ENCODE measurements around the gene ARL14EPL. TPM values are rescaled to one million over a fixed set of nuclear protein-coding genes. Genes with fewer than 3 reads are reported as not detected.

Gene ARL14EPL
- total RNA-seq, 1 donor from 2014 or later: 0.25 TPM

DNA sequence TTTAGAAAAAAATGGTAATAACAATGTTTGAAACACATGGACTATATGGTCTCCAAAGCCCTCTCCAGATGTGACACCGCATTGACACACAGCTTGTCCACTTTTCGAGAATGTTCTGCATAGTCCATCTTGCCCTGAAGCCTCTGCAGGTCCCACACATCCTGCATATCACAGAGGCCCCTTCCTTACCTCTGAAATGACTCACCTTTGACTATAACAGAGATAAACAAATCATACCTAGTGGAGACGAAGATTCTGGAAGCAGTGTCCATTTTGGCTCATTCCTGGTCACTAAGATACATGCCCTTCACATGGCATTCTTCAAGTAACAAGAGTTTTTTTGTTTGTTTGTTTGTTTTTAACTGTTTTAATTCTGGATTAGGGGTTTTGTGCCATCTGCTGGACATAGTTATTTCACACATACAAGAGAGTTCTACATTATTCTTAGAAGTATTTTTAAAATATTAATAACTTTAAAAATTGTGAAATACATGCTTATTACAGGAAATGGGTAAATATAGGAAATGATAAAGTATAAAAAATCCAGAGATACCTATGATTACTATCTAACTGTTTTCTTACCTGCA, 5.1 kb downstream of the ARL14EPL start:
- no peak for DNase-seq (ENCODE audit: low spot score in 2 of 2, unreplicated experiment in 2 of 2)
- no peaks in the 10 kb centered on the region for H3K4me1 Mint-ChIP-seq
- H3K27me3 Mint-ChIP-seq (ENCODE audit: low read depth): peaks cover 7% of the 10 kb centered on the region
- H3K4me3 Mint-ChIP-seq: no peak overlapping the region
- no peaks in the 10 kb centered on the region for H3K9me3 Mint-ChIP-seq
- TF ChIP-seq, protein P1, sequence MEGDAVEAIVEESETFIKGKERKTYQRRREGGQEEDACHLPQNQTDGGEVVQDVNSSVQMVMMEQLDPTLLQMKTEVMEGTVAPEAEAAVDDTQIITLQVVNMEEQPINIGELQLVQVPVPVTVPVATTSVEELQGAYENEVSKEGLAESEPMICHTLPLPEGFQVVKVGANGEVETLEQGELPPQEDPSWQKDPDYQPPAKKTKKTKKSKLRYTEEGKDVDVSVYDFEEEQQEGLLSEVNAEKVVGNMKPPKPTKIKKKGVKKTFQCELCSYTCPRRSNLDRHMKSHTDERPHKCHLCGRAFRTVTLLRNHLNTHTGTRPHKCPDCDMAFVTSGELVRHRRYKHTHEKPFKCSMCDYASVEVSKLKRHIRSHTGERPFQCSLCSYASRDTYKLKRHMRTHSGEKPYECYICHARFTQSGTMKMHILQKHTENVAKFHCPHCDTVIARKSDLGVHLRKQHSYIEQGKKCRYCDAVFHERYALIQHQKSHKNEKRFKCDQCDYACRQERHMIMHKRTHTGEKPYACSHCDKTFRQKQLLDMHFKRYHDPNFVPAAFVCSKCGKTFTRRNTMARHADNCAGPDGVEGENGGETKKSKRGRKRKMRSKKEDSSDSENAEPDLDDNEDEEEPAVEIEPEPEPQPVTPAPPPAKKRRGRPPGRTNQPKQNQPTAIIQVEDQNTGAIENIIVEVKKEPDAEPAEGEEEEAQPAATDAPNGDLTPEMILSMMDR (IDR thresholded peaks at IDR 0.05; ENCODE audit: unreplicated experiment): no peak
- no peak overlapping the region for H3K27ac Mint-ChIP-seq
- no peaks in the 10 kb centered on the region for H3K36me3 Mint-ChIP-seq

DNA sequence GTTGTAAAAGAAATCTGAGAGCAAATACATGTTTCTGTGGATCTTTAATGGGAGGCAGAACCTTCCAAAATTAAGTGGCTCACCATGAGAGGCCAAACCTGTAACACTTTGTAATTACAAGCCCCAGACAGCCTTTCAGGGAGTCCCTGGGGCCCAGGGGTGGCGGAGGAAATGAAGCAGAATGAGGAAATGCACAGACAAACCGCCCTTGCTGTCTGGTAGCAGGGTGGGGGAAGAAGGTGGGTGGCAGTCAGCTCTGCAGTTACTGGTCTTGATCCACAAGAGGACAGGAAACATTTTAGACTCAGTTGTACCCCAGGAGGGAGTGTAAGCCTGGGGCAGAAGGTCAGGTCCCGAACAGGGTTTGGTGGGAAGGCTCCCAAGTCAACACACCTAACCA, 6.5 kb downstream of the ARL14EPL start:
- no peak for DNase-seq (ENCODE audit: low spot score in 2 of 2, unreplicated experiment in 2 of 2)
- Mint-ChIP-seq H3K27me3 (ENCODE audit: low read depth) (peaks cover 8% of the 10 kb centered on the region), H3K9me3 (no peaks in the 10 kb centered on the region), H3K4me3 (no peak overlapping the region), H3K4me1 (peaks cover 3% of the 10 kb centered on the region), H3K36me3 (no peaks in the 10 kb centered on the region), H3K27ac (no peak overlapping the region)
- TF ChIP-seq, protein P1 (IDR thresholded peaks at IDR 0.05; ENCODE audit: unreplicated experiment): no peak

DNA sequence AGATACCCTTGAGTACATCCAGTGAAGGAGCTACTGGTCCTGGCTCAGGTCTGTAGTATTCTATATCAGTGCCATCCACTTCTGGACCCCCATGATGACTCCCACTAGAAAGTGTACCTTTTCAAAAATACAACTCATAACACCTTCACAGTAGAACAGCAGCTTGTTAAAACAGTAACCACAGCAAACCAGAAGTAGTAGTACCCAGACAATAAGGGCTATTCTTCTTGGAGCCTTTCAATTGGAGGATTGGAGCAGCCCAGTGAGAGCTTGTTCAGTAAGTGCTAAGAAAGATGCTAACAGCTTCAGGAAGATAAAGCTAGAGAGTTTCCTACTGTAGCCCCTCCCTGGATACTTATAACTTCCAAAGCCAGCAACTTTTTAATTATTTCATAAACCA, 10.1 kb downstream of the ARL14EPL start:
- TF ChIP-seq, protein P1 (IDR thresholded peaks at IDR 0.05; ENCODE audit: unreplicated experiment): no peak
- Mint-ChIP-seq H3K9me3 (no peaks in the 10 kb centered on the region), H3K27ac (no peak overlapping the region), H3K36me3 (no peaks in the 10 kb centered on the region), H3K4me1 (peaks cover 5% of the 10 kb centered on the region), H3K27me3 (ENCODE audit: low read depth) (peaks cover 8% of the 10 kb centered on the region), H3K4me3 (no peak overlapping the region)
- no peak for DNase-seq (ENCODE audit: low spot score in 2 of 2, unreplicated experiment in 2 of 2)

DNA sequence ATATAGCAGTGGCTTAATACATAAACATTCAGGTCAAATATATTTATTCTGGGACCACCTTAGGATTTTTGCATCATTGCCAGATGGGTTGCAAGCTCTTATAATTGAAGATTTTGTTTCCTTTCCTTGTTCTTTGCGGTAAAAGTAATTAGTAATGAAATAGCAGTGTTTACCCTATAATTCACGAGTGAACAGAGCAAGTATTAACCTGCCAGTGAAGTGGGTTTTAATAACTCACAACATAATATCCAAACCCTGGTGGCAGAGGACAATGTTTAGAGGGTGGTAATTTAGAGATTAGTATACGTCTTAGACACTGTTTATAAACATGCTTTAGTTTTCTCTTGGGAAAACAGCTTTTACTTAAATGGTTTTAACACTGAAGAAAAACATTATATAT, 11.8 kb downstream of the ARL14EPL start:
- Mint-ChIP-seq H3K27ac (no peak overlapping the region), H3K36me3 (no peaks in the 10 kb centered on the region), H3K4me1 (peaks cover 5% of the 10 kb centered on the region)

DNA sequence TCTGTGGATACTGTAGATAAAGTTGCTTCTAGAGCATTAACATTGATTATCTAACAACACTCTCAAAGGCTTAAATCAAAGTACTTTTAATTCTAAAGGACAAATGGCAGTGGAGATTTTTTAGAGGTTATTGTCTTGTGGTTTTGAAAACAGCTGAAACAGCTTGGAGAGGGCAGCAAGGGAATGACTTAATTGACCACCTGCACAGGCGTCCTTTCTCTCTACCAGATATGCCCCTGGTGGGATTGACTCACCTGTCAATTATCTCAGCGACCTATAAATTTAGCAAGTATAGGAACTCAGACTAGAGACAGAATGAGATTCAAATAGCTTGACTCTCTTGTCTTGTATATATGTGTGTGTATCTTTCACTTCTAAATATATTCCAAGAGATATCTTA, 13.5 kb downstream of the ARL14EPL start:
- H3K4me3 Mint-ChIP-seq: no peak overlapping the region
- no peaks in the 10 kb centered on the region for H3K36me3 Mint-ChIP-seq
- TF ChIP-seq, protein P1 (IDR thresholded peaks at IDR 0.05; ENCODE audit: unreplicated experiment): no peak
- no peaks in the 10 kb centered on the region for H3K9me3 Mint-ChIP-seq
- no peak for DNase-seq (ENCODE audit: low spot score in 2 of 2, unreplicated experiment in 2 of 2)
- peaks cover 5% of the 10 kb centered on the region for H3K4me1 Mint-ChIP-seq
- H3K27me3 Mint-ChIP-seq (ENCODE audit: low read depth): peaks cover 9% of the 10 kb centered on the region
- no peak overlapping the region for H3K27ac Mint-ChIP-seq

More for the DNA sequence above, 11.8 kb downstream of the ARL14EPL start:
- Mint-ChIP-seq H3K9me3 (no peaks in the 10 kb centered on the region), H3K4me3 (no peak overlapping the region), H3K27me3 (ENCODE audit: low read depth) (peaks cover 9% of the 10 kb centered on the region)
- TF ChIP-seq, protein P1 (IDR thresholded peaks at IDR 0.05; ENCODE audit: unreplicated experiment): no peak
- DNase-seq (ENCODE audit: low spot score in 2 of 2, unreplicated experiment in 2 of 2): no peak

DNA sequence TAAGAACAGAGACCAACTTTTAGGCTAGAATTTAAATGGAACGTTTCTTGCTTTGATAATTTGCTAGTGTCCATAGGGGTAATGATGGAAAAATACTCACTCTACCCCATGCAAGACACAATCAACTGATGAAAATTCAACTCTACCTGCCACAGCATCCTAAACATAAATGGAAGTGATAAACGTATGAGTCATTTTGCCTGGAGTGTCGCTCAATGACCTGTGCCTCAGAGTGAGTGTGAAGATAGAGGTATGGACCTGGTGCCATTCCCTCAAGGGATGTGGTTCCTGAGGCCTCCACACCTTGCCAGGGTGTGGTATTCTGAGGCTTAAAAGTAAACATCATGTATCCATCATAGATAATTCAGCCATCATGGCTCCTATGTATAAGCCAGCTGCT, 14.0 kb downstream of the ARL14EPL start:
- Mint-ChIP-seq H3K27ac (no peak overlapping the region), H3K36me3 (no peaks in the 10 kb centered on the region), H3K4me3 (no peak overlapping the region), H3K9me3 (no peaks in the 10 kb centered on the region), H3K4me1 (peaks cover 5% of the 10 kb centered on the region), H3K27me3 (ENCODE audit: low read depth) (peaks cover 9% of the 10 kb centered on the region)
- TF ChIP-seq, protein P1 (IDR thresholded peaks at IDR 0.05; ENCODE audit: unreplicated experiment): no peak
- no peak for DNase-seq (ENCODE audit: low spot score in 2 of 2, unreplicated experiment in 2 of 2)

Data from mesothelial cell of epicardium (in vitro differentiated cells).